HepG2 (cell line): ENCODE data around the gene SKI. TPM values are rescaled to one million over a fixed set of nuclear protein-coding genes. Genes with fewer than 3 reads are reported as not detected.

Source experiments
- BHLHE40 ChIP-seq: IDR thresholded peaks from 2 replicates; pipeline ENCODE4 v1.6.1; 2011; ENCODE audit warnings: low read length, improper control_type of control experiment
- CREB1 ChIP-seq, 2 experiments: fragments of 450-650 bp in 1 of 2; IDR thresholded peaks; 2 replicates each; pipeline ENCODE4 v1.6.1; 2016 to 2017; ENCODE audit warnings: control low read depth in 1 of 2, mild to moderate bottlenecking in 1 of 2, missing compliant biosample characterization in 1 of 2, missing genetic modification characterization in 1 of 2
- HOXA5 ChIP-seq: sonication (generic); formaldehyde crosslinking; IDR thresholded peaks from 2 replicates; pipeline ENCODE4 v1.4.0; 2020; ENCODE audit warnings: missing genetic modification reagents
- SALL2 ChIP-seq: sonication (generic); formaldehyde crosslinking; IDR thresholded peaks from 2 replicates; pipeline ENCODE4 v1.8.1; 2023; ENCODE audit warnings: mild to moderate bottlenecking, missing genetic modification reagents, inconsistent platforms
- SMAD3 ChIP-seq: sonication (generic); formaldehyde crosslinking; IDR thresholded peaks from 2 replicates; pipeline ENCODE4 v1.4.0; 2020; ENCODE audit warnings: missing genetic modification reagents
- TBX2 ChIP-seq: sonication (generic); formaldehyde crosslinking; IDR thresholded peaks from 2 replicates; pipeline ENCODE4 v1.5.0; 2020; ENCODE audit warnings: missing genetic modification reagents, mild to moderate bottlenecking, borderline replicate concordance
- TOPORS ChIP-seq: sonication (generic); formaldehyde crosslinking; IDR thresholded peaks from 2 replicates; pipeline ENCODE4 v1.8.0; 2023; ENCODE audit warnings: mild to moderate bottlenecking, missing genetic modification reagents
- YEATS4 ChIP-seq: sonication (generic); formaldehyde crosslinking; IDR thresholded peaks from 2 replicates; pipeline ENCODE4 v1.4.0; 2020; ENCODE audit warnings: missing genetic modification reagents, borderline replicate concordance
- ZC3H13 ChIP-seq: sonication (generic); formaldehyde crosslinking; IDR thresholded peaks from 2 replicates; pipeline ENCODE4 v1.8.1; 2023; ENCODE audit warnings: mild to moderate bottlenecking, missing genetic modification reagents, moderate library complexity
- ZNF10 ChIP-seq: sonication (generic); formaldehyde crosslinking; IDR thresholded peaks from 2 replicates; pipeline ENCODE4 v1.4.0; 2020; ENCODE audit warnings: mild to moderate bottlenecking, low read depth, missing genetic modification reagents, borderline replicate concordance
- ZNF256 ChIP-seq: sonication (generic); formaldehyde crosslinking; conservative IDR thresholded peaks from 2 replicates; pipeline ENCODE4 v1.4.0; 2020; ENCODE audit warnings: missing genetic modification reagents
- ZNF33A ChIP-seq: sonication (generic); formaldehyde crosslinking; IDR thresholded peaks from 2 replicates; pipeline ENCODE4 v1.5.1; 2020; ENCODE audit warnings: missing genetic modification reagents, mild to moderate bottlenecking, moderate library complexity, borderline replicate concordance
- ZNF510 ChIP-seq: sonication (generic); formaldehyde crosslinking; IDR thresholded peaks from 2 replicates; pipeline ENCODE4 v1.4.0; 2020; ENCODE audit warnings: low read depth, mild to moderate bottlenecking, missing genetic modification reagents
- polyA plus RNA-seq, 8 experiments: library from polyadenylated mRNA; depleted of rRNA in 3 of 8; stranded (reverse) in 7 of 8; unstranded in 1 of 8; fragments of >200 nt; fragmentation: Illumina TruSeq in 4 of 8; extraction: Trizol in 4 of 8; gene quantifications; 2 replicates each; pipeline versions ENCODE4 v1.2.1 to v1.2.3, GENCODE V29; 2011 to 2016; ENCODE audit warnings: low read depth in 4 of 8, missing spikeins in 1 of 8, mixed read lengths in 1 of 8; ENCODE audit not compliant: insufficient read depth in 1 of 8
- total RNA-seq, 5 experiments: library from RNA; depleted of rRNA; stranded (reverse); fragments of >200 nt; fragmentation: Illumina TruSeq; extraction: Trizol; gene quantifications; 2 replicates each; pipeline ENCODE4 v1.2.3, GENCODE V29; 2016; ENCODE audit warnings: low read depth in 1 of 5
- TF ChIP-seq, protein P1 (sequence below): sonication (generic); formaldehyde crosslinking; IDR thresholded peaks from 2 replicates; pipeline ENCODE4 v1.4.0; 2020; ENCODE audit warnings: missing genetic modification reagents
- TF ChIP-seq, protein P2 (sequence below): sonication (generic); formaldehyde crosslinking; IDR thresholded peaks from 2 replicates; pipeline ENCODE4 v1.4.0; 2020; ENCODE audit warnings: missing genetic modification reagents
- TF ChIP-seq, protein P3 (sequence below): IDR thresholded peaks from 2 replicates; pipeline ENCODE4 v1.6.1; 2018; ENCODE audit warnings: missing genetic modification reagents
- TF ChIP-seq, protein P4 (sequence below): sonication (generic); formaldehyde crosslinking; IDR thresholded peaks from 2 replicates; pipeline ENCODE4 v1.4.0; 2020; ENCODE audit warnings: missing genetic modification reagents, borderline replicate concordance

The SKI gene
- total and polyA plus RNA-seq, 2 of the 13 experiments (the other 11 are each of a cell fraction or from before 2014, with no cell fraction given): 4.7 to 6.9 TPM

DNA sequence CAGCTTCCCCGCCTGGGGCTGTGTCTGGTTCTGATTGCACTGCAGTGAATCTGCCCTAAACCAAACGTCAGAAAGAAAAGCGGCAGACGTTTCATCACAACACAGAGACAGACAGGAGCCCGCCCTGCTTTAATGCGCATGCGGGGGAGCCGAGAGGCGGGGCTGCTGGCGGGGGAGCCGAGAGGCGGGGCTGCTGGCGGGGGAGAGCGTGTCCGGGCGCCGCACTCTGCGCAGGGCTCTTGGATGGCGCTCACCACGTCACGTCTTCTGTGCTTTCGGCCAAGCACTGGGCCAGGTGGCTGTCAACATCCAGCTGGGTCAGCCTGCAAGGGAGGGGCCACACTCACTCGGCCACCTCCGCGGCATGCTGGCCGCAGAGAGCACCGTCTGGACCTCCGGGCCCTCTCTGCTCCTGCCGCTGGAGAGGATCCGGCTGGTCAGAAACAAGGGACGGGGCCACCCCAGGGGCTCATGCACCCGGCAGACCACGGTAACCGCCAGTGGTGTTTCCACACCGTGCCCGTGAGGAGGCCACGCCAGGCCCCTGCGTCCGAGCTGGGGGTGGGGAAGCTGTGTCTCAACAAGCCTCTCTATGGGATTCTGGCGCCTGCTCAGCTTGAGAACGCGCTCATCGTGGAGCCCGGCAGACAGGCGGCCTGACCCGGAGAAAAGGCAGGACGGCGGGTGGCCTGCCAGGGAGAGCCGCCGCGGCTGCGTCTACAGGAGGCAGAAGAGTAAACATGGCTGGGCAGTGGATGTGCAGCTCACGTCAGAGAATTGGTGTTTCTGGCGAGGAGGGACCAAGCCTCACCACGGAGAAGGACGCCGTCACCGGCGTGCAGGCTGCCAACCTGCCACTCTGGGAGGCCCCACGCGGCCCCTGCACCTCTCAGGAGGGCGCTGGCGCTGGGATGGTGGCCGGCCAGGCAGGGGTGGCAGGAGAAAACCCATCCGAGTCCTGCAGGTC is 38.4 kb upstream of the SKI start (continued):
- TF ChIP-seq, protein P1, sequence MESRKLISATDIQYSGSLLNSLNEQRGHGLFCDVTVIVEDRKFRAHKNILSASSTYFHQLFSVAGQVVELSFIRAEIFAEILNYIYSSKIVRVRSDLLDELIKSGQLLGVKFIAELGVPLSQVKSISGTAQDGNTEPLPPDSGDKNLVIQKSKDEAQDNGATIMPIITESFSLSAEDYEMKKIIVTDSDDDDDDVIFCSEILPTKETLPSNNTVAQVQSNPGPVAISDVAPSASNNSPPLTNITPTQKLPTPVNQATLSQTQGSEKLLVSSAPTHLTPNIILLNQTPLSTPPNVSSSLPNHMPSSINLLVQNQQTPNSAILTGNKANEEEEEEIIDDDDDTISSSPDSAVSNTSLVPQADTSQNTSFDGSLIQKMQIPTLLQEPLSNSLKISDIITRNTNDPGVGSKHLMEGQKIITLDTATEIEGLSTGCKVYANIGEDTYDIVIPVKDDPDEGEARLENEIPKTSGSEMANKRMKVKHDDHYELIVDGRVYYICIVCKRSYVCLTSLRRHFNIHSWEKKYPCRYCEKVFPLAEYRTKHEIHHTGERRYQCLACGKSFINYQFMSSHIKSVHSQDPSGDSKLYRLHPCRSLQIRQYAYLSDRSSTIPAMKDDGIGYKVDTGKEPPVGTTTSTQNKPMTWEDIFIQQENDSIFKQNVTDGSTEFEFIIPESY (CRISPR knock-in tag): peak; percentile 3; the same call in 1 of the 2 replicates
- TF ChIP-seq HOXA5 (CRISPR knock-in tag) (peak; percentile 7; the same call in 1 of the 2 replicates), CREB1 (IDR thresholded peaks at IDR 0.05) (peak; percentile 85), CREB1 (CRISPR knock-in tag; IDR thresholded peaks at IDR 0.05) (peak; percentile 75), YEATS4 (peak; percentile 67; the same call in 1 of the 2 replicates), TOPORS (CRISPR knock-in tag) (peak; percentile 26; the same call in 1 of the 2 replicates), ZNF510 (CRISPR knock-in tag) (no peak), SMAD3 (no peak), BHLHE40 (no peak), TBX2 (CRISPR knock-in tag) (peak; percentile 38; the same call in 1 of the 2 replicates), ZNF33A (CRISPR knock-in tag) (no peak), SALL2 (CRISPR knock-in tag) (no peak), ZNF256 (no peak), ZNF10 (CRISPR knock-in tag) (no peak), ZC3H13 (no peak; the same call in 1 of the 2 replicates)
- TF ChIP-seq, protein P2, sequence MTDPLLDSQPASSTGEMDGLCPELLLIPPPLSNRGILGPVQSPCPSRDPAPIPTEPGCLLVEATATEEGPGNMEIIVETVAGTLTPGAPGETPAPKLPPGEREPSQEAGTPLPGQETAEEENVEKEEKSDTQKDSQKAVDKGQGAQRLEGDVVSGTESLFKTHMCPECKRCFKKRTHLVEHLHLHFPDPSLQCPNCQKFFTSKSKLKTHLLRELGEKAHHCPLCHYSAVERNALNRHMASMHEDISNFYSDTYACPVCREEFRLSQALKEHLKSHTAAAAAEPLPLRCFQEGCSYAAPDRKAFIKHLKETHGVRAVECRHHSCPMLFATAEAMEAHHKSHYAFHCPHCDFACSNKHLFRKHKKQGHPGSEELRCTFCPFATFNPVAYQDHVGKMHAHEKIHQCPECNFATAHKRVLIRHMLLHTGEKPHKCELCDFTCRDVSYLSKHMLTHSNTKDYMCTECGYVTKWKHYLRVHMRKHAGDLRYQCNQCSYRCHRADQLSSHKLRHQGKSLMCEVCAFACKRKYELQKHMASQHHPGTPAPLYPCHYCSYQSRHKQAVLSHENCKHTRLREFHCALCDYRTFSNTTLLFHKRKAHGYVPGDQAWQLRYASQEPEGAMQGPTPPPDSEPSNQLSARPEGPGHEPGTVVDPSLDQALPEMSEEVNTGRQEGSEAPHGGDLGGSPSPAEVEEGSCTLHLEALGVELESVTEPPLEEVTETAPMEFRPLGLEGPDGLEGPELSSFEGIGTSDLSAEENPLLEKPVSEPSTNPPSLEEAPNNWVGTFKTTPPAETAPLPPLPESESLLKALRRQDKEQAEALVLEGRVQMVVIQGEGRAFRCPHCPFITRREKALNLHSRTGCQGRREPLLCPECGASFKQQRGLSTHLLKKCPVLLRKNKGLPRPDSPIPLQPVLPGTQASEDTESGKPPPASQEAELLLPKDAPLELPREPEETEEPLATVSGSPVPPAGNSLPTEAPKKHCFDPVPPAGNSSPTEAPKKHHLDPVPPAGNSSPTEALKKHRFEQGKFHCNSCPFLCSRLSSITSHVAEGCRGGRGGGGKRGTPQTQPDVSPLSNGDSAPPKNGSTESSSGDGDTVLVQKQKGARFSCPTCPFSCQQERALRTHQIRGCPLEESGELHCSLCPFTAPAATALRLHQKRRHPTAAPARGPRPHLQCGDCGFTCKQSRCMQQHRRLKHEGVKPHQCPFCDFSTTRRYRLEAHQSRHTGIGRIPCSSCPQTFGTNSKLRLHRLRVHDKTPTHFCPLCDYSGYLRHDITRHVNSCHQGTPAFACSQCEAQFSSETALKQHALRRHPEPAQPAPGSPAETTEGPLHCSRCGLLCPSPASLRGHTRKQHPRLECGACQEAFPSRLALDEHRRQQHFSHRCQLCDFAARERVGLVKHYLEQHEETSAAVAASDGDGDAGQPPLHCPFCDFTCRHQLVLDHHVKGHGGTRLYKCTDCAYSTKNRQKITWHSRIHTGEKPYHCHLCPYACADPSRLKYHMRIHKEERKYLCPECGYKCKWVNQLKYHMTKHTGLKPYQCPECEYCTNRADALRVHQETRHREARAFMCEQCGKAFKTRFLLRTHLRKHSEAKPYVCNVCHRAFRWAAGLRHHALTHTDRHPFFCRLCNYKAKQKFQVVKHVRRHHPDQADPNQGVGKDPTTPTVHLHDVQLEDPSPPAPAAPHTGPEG (CRISPR knock-in tag): no peak; the same call in 1 of the 2 replicates
- TF ChIP-seq, protein P3, sequence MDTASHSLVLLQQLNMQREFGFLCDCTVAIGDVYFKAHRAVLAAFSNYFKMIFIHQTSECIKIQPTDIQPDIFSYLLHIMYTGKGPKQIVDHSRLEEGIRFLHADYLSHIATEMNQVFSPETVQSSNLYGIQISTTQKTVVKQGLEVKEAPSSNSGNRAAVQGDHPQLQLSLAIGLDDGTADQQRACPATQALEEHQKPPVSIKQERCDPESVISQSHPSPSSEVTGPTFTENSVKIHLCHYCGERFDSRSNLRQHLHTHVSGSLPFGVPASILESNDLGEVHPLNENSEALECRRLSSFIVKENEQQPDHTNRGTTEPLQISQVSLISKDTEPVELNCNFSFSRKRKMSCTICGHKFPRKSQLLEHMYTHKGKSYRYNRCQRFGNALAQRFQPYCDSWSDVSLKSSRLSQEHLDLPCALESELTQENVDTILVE (CRISPR knock-in tag): no peak; the same call in 1 of the 2 replicates
- TF ChIP-seq, protein P4, sequence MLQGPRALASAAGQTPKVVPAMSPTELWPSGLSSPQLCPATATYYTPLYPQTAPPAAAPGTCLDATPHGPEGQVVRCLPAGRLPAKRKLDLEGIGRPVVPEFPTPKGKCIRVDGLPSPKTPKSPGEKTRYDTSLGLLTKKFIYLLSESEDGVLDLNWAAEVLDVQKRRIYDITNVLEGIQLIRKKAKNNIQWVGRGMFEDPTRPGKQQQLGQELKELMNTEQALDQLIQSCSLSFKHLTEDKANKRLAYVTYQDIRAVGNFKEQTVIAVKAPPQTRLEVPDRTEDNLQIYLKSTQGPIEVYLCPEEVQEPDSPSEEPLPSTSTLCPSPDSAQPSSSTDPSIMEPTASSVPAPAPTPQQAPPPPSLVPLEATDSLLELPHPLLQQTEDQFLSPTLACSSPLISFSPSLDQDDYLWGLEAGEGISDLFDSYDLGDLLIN (CRISPR knock-in tag): no peak
